Myocyte (in vitro differentiated cells): Measurements from ENCODE around the gene CYREN. TPM values are rescaled to one million over a fixed set of nuclear protein-coding genes. Genes with fewer than 3 reads are reported as not detected.
"Not testable (repeated sequence)": the region's sequence is repeated elsewhere in the genome, so short reads cannot be mapped to it uniquely, and the experiment has no call there.

Source experiments
- DNase-seq: peaks from one replicate; pipeline ENCODE4 v3.0.0-alpha.2; 2012; ENCODE audit warnings: low read depth
- total RNA-seq: library from RNA; depleted of rRNA; stranded (reverse); fragments of >200 nt; gene quantifications from 2 replicates; pipeline ENCODE4 v1.2.3, GENCODE V29; 2014

The CYREN gene
- total RNA-seq, 1 donor from 2014 or later: 48.0 TPM

- DNase-seq: peak; percentile 87
Measured at GRCh38 chr7:135160858-135161653, 9.5 kb downstream of the CYREN start.

- DNase-seq: peak; percentile 42
Measured at GRCh38 chr7:135160098-135160857, 10.2 kb downstream of the CYREN start.

GRCh38 chr7:135159359-135160085 is 11.0 kb downstream of the CYREN start:
- DNase-seq: no peak

- no peak for DNase-seq
Measured at GRCh38 chr7:135158874-135159273, 11.6 kb downstream of the CYREN start.

GRCh38 chr7:135158141-135158655 is 12.3 kb downstream of the CYREN start:
- no peak for DNase-seq

- no peak for DNase-seq
Measured at GRCh38 chr7:135156290-135156689, 14.2 kb downstream of the CYREN start.

- DNase-seq: no peak
Measured at GRCh38 chr7:135154734-135155133, 15.8 kb downstream of the CYREN start.

GRCh38 chr7:135152442-135152841 is 18.1 kb downstream of the CYREN start:
- no peak for DNase-seq

GRCh38 chr7:135151533-135151932 is 19.0 kb downstream of the CYREN start:
- no peak for DNase-seq

GRCh38 chr7:135151132-135151531 is 19.4 kb downstream of the CYREN start:
- DNase-seq: no peak

- no peak for DNase-seq
Measured at GRCh38 chr7:135150072-135150782, 20.3 kb downstream of the CYREN start.

- peak; percentile 65 for DNase-seq
Measured at GRCh38 chr7:135147899-135148721, 22.4 kb downstream of the CYREN start, which contains the start of gene TMEM140. TMEM140 (plus strand) TSS chr7:135148072; CDS start chr7:135164442, 16,370 bp downstream.

- peak; percentile 64 for DNase-seq
Measured at GRCh38 chr7:135147341-135147898, 23.1 kb downstream of the CYREN start.

- no peak for DNase-seq
Measured at GRCh38 chr7:135143885-135144668, 26.4 kb downstream of the CYREN start.

- DNase-seq: no peak
Measured at GRCh38 chr7:135129579-135129978, 40.9 kb downstream of the CYREN start.

GRCh38 chr7:135128931-135129330 is 41.6 kb downstream of the CYREN start:
- no peak for DNase-seq

- DNase-seq: not testable (repeated sequence)
Measured at GRCh38 chr7:135124631-135125030, 45.9 kb downstream of the CYREN start.

GRCh38 chr7:135121868-135122267 is 48.6 kb downstream of the CYREN start:
- peak; percentile 22 for DNase-seq

GRCh38 chr7:135117096-135117495 is 53.4 kb downstream of the CYREN start:
- no peak for DNase-seq
